GM19324 (cell line): ENCODE data around the gene TUBB1.

Experiments used
- ATAC-seq: cut with Tn5 transposase; IDR thresholded peaks from one replicate; pipeline ENCODE4 v1.9.1; 2021; ENCODE audit warnings: mild to moderate bottlenecking, moderate library complexity; ENCODE audit not compliant: unreplicated experiment, low FRiP score

The TUBB1 gene

GRCh38 chr20:59071216-59071615 is 52.0 kb downstream of the TUBB1 start:
- ATAC-seq, result no peak

GRCh38 chr20:59073582-59073981 is 54.4 kb downstream of the TUBB1 start:
- ATAC-seq, result no peak

GRCh38 chr20:59074456-59074855 is 55.2 kb downstream of the TUBB1 start:
- no peak for ATAC-seq

- no peak for ATAC-seq
These were observed 56.8 kb downstream of the TUBB1 start for GRCh38 chr20:59075934-59076508.
